ENCODE data around the gene NUDT4B.
"Not testable (repeated sequence)": the region's sequence is repeated elsewhere in the genome, so short reads cannot be mapped to it uniquely, and the experiment has no call there.

- TF ChIP-seq CTCF (optimal IDR thresholded peaks at IDR 0.05 in 1 of 3, IDR thresholded peaks at IDR 0.05 in 1 of 3, conservative IDR thresholded peaks at IDR 0.05 in 1 of 3; ENCODE audit: extremely low read depth in 1 of 3, insufficient read depth in 2 of 3, low read length in 3 of 3); EZH2 (IDR thresholded peaks at IDR 0.05; ENCODE audit: low read length): not testable (repeated sequence)
Observed at GRCh38 chr1:148758925-148759324, 10.4 kb downstream of the NUDT4B start.
